DMS 273 treated with DMSO at 0.1 percent for 48 hours (cell line): ENCODE data around the gene CDC6.
A peak's percentile ranks its signal among the peaks of the same experiment; 100 is the strongest.
"Not testable (repeated sequence)": the region's sequence is repeated elsewhere in the genome, so short reads cannot be mapped to it uniquely, and the experiment has no call there.

ENCODE experiments used
- DNase-seq: peaks from one replicate; lab custom pipeline; 2025; lab: John Stamatoyannopoulos, UW

Gene CDC6

GRCh38 chr17:40290629-40291280 is 3.1 kb downstream of the CDC6 start:
- peak; percentile 30 for DNase-seq

DNA sequence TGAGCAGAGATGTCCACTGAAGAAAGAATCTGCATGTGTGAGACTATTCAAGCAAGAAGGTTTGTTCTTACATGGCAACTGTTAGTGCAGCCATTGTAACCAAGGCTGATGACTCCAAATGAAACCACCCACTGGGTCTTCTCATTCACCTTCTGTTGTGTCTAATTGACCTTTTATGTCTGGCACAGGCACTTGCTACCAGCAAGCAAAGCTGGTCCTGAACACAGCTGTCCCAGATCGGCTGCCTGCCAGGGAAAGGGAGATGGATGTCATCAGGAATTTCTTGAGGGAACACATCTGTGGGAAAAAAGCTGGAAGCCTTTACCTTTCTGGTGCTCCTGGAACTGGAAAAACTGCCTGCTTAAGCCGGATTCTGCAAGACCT is 3.6 kb downstream of the CDC6 start:
- DNase-seq = no peak

GRCh38 chr17:40293363-40293762 is 5.7 kb downstream of the CDC6 start:
- DNase-seq = no peak

DNA sequence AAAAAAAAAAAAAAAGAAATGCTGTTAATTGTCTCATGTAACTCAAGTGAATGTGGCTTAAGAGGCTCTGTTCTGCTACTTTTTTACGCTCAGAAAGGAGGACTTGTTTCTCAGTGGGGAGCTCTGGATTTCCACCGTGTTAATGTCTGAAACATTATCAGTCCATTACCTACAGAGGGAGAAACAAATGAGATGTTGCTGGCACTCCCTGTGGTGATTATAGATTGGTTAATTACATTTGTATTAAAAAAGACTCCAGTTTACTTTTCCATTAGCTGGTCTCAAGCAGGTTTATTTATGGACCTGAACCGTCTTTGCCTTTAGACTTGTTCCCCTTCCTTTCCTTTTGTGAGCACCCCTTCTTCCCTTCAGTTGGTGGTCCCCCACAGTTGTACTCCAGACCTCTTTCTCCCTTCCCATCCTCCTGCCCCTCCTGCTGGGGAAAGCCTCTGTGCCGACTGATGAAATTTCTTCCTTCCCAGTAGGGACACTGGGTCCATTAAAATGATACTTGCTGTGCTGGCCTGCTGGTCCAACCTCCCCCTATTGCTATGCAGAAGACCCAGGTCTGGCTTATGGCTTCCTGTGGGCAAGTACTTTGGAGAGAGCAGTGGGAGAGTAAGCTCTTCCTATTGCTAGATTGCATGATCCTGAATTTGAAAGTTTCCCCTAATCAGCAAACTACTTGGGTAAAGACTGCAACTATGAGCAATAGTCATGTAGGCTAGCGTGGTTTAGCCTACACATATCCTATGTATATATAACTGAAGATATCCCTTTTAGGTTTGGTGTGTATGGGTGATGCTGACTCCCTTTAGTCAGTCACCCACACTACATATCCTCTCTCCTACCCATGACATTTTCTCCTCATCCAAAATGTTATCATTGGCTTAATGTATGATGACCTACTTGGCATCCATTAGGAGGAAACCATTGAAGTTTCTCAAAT is 8.1 kb downstream of the CDC6 start:
- no peak for DNase-seq

GRCh38 chr17:40297511-40297910 is 9.8 kb downstream of the CDC6 start:
- no peak for DNase-seq

DNA sequence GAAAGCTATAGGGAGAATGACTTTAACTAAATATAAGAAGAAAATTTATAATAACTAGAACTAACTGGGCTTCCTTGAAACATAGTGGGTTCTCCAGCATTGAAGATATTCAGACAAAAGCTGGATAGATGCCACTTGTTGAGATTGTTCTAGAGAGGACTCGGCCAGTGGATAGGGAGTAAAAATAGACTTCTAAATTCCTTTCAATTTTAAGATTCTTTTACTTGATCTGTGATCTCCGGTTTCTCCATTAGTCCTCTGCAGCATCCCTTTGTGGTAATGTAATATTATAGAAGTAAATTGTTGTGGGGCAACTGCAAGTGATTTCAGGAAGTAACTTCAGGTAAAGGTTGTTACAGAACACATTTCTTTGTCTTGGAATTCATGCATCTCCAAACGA is 11.0 kb downstream of the CDC6 start:
- no peak for DNase-seq

GRCh38 chr17:40299159-40299757 is 11.6 kb downstream of the CDC6 start:
- not testable (repeated sequence) for DNase-seq

- no peak for DNase-seq
Measured at GRCh38 chr17:40301315-40301714, 13.6 kb downstream of the CDC6 start.

DNA sequence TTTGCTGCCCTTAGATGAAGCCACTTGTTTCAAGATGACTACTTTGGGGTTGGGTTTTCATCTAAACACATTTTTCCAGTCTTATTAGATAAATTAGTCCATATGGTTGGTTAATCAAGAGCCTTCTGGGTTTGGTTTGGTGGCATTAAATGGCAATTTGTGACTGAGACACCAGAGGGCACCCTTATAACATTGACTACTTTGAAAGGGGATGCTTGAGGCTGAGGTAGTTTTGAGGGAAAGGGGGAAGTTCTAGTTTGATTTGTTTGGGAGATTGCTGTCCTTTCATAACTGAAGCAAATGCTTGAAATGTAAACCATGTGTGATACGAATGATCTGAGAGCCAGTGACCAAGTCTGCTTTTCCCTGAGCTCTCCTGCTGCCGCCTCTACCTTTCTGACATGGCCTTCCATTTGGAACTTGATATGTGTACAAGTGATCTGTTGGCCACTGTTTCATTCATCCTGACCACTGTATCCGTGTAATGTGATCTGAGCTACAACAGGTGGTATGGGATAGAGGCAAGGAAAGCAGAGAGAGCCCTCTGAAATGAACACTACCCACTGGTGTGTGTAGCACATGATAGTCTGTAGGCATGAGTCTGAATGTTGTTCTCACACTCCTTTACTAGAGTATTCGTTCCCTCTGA is 15.5 kb downstream of the CDC6 start:
- peak; percentile 77 for DNase-seq

DNA sequence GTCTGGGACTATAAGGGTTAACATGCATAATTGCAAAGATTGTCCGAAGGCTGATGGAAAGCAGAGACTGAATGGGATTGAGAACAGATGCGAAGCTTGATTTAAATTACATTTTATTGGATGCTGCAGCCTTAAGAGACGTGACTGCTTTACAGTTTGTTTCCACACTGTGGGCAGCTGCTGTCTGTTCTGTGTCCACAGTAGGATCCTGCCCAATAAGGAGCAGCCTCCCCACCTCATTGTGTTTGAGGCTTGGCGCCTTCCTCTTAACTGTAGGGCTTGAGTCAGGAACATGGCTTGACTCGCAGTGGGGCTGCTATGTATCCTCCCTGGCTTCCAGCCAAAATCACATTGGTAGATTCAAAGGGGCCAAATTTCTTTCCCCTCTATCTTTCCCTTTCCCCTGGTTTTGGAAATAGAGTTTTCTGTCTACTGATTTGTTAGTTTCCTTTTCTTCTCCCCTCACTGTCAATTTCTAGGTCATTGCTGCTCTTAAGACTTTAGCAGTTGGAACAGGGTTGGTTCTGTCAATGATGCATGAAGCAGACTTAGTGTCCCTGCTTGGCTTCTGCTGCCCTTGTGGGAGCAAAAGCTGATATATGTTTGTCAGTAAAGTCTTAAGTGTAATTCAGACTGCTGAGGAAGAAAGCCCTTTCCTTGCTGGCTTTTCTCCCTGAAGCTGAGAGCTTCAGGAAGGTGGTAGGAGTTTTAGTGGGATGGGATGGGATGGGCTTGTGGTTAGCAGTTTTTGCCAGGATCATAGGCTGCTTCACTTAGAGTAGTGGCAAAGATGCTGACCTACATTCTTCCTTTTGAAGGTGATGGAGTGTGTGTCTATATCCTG is 16.3 kb downstream of the CDC6 start:
- peak; percentile 48 for DNase-seq

GRCh38 chr17:40304552-40304863 is 16.8 kb downstream of the CDC6 start:
- not testable (repeated sequence) for DNase-seq

GRCh38 chr17:40304866-40305265 is 17.2 kb downstream of the CDC6 start:
- DNase-seq = not testable (repeated sequence)

DNA sequence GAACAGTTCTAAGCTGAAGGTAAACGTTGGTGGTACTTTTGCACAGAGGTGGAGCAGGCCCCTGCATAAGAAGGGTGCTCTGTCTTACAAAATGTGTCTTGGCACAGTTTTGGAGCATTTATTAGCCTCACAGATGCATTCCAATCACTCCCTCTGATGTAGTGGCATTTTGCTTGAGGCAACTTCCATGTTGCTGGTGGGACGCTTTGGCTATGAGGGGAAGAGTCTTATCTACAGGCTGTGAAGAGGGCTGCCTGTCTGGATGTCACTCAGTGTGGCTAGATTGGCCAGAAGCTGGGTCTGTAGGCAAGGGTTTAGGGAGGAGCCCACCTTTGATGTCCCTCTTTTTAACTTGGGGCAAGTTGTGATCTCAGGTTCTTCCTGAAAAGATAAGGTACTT is 18.7 kb downstream of the CDC6 start:
- DNase-seq = no peak

DNA sequence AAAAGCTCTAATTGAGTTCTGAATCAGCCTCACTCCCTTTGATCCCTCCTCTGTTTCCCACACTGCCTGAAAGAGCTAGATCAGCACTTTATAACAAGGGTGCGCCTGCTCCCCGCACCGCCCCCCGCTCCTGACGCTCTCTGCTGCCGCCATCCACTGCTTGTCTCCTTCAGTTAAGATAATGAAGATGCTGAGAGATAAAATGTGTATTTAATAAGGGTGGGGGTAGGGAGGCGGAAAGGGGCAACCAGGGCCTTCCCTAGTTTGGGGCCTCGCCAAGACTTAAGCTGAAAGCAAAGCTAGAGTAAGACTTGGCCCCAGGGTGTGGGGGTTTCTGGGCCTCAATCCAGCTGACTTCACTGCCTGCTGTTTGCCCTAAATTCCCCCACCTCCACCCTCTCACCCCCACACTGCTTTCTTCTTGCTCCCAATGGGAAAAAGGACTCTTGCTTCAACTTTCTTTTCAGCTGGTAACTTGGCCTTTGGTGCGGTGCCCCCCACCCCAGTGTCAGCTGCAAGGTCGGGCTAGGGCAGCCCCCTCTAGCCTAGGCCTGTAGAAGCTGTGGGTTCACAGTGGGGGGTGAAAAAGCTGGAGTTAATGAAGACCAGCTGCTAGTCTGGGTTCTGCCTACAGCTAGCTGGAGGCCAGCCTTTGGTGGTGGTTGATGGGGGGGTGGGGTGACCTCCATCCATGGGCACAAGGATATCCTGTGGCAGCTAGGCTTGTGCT is 19.5 kb downstream of the CDC6 start:
- DNase-seq = peak; percentile 90

- DNase-seq = no peak
Measured at GRCh38 chr17:40307740-40308239, 20.1 kb downstream of the CDC6 start.

GRCh38 chr17:40309031-40309948 is 21.6 kb downstream of the CDC6 start, which contains the start of gene RARA:
RARA (plus strand) TSS chr17:40309180; CDS start chr17:40331219, 22,039 bp downstream.
- DNase-seq = peak; percentile 29

GRCh38 chr17:40309949-40310510 is 22.4 kb downstream of the CDC6 start:
- no peak for DNase-seq

DNA sequence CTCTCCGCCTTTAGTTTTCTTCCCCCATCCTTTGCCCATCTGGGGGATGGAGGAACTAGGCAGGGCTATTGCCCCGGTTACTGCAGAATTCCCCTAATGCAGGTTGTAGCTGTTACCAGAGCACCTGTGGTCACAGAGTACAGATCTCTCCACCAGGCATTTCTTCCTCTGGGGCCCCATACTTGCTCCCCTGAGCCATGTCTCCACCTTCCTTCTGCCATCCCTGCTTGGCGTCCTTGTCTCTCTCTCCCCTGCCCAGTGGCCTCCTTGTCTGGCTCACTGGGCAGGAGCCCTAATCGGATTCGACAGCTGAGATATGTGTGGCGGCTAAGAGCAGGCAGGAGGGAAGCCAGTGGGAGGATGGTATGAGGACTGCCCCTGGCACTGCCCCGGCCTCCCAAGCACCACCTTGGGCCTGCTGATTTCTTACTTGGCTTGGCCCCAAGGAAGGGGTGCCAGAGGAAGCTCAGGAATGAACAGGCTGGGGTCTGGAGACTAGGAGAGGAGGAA is 23.3 kb downstream of the CDC6 start:
- no peak for DNase-seq

DNA sequence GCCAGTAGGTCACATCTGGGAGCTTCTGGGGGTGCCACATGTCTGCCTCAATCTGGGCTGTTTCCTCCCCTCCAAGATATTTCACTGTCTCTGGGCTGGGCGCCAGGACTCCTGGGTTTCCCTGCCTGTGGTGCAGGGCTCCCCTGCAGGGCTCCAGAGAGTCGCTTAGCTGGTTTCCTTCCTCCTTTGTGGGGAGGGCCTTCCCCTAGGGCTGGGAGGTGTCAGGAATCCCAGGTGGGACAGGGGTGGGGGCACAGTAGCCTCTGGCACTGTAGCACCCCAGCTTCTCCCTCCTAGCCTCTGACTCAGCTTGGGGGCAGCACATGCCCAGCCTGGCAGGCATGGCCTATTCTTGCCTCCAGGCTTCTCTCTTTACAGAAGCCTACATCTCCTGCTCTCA is 23.9 kb downstream of the CDC6 start:
- DNase-seq = peak; percentile 48
